ENCODE measurements around the gene ADGRB3. TPM values are rescaled to one million over a fixed set of nuclear protein-coding genes. Genes with fewer than 3 reads are reported as not detected.

Gene ADGRB3
- total and polyA plus RNA-seq, 2 donors (not counting 3 experiments of a cell fraction or from before 2014, with no cell fraction given) = not detected

GRCh38 chr6:68726337-68726736 is 91.3 kb downstream of the ADGRB3 start:
- no peak overlapping the region for H3K27ac ChIP-seq (ENCODE audit: insufficient read depth, low read depth, low read length)
- H3K9me1 ChIP-seq (replicated peaks; ENCODE audit: control insufficient read depth, extremely low read depth, insufficient read depth, low read length) = no peaks in the 10 kb centered on the region
- intact Hi-C loops (cut with micrococcal nuclease) = no loop called here
- no peak overlapping the region for H2AFZ ChIP-seq (ENCODE audit: low read depth, low read length)
- DNase-seq (ENCODE audit: low read depth, low spot score) (no peak), FAIRE-seq (no peak)
- no peaks in the 10 kb centered on the region for H4K20me1 ChIP-seq (replicated peaks; ENCODE audit: control insufficient read depth, extremely low read depth, insufficient read depth, low read length)
- CTCF ChIA-PET = no interaction called here
- H3K36me3 ChIP-seq (ENCODE audit: control insufficient read depth in 2 of 2, extremely low read depth in 1 of 2, insufficient read depth in 2 of 2, low read length in 2 of 2) = no peaks in the 10 kb centered on the region
- H3K4me2 ChIP-seq (ENCODE audit: insufficient read depth, low read length) = no peak overlapping the region
- H3K9ac ChIP-seq (replicated peaks; ENCODE audit: extremely low read depth, insufficient read depth, low read length) = no peak overlapping the region
- dilution Hi-C loops (cut with MboI; ENCODE audit: extremely low pct_ligation_motif_present, low sequenced_read_pairs) = no loop called here
- H3K4me3 ChIP-seq (replicated peaks in 1 of 3; ENCODE audit: insufficient read depth in 1 of 3, low read depth in 1 of 3, low read length in 3 of 3) = no peak overlapping the region
- H3K9me3 ChIP-seq (replicated peaks; ENCODE audit: control insufficient read depth, insufficient read depth, low read length) = no peaks in the 10 kb centered on the region
- TF ChIP-seq EZH2 (IDR thresholded peaks at IDR 0.05; ENCODE audit: borderline replicate concordance, low read depth, low read length, severe bottlenecking) (no peak), JUN (IDR thresholded peaks at IDR 0.05; ENCODE audit: borderline replicate concordance, insufficient read depth, insufficient read length, low read depth) (no peak), GATA2 (IDR thresholded peaks at IDR 0.05; ENCODE audit: insufficient read depth, insufficient read length, low read depth, low read length) (no peak), CTCF (IDR thresholded peaks at IDR 0.05; ENCODE audit: extremely low read depth in 1 of 2, insufficient read depth in 1 of 2, low read depth in 1 of 2, low read length in 2 of 2) (no peak), MYC (IDR thresholded peaks at IDR 0.05; ENCODE audit: low read depth, low read length) (no peak), POLR2AphosphoS5 (IDR thresholded peaks at IDR 0.05; ENCODE audit: insufficient read depth, low read depth, low read length) (no peak), POLR2A (IDR thresholded peaks at IDR 0.05; ENCODE audit: low read depth, low read length) (no peak), FOS (IDR thresholded peaks at IDR 0.05; ENCODE audit: borderline replicate concordance, insufficient read depth, low read length) (no peak), MAX (IDR thresholded peaks at IDR 0.05; ENCODE audit: insufficient read depth, insufficient read length) (no peak)
- POLR2A ChIA-PET = no interaction called here
- H3K79me2 ChIP-seq (ENCODE audit: control insufficient read depth, insufficient read depth, low read length) = no peaks in the 10 kb centered on the region
- BruUV-seq (replicated peaks) = no TSS peak
- no peaks in the 10 kb centered on the region for H3K27me3 ChIP-seq (ENCODE audit: control insufficient read depth in 2 of 2, insufficient read depth in 2 of 2, low read length in 2 of 2)
- no peaks in the 10 kb centered on the region for H3K4me1 ChIP-seq (ENCODE audit: control insufficient read depth, extremely low read depth, insufficient read depth, low read length)
